GM18870 (cell line): Measurements from ENCODE around the gene CRISP1.
"Not testable (repeated sequence)": the region's sequence is repeated elsewhere in the genome, so short reads cannot be mapped to it uniquely, and the experiment has no call there.

ENCODE experiments used
- ATAC-seq: cut with Tn5 transposase; IDR thresholded peaks from one replicate; pipeline ENCODE4 v1.9.1; 2021; ENCODE audit warnings: moderate library complexity; ENCODE audit not compliant: unreplicated experiment

Gene CRISP1

GRCh38 chr6:49841424-49841823 is 24.9 kb downstream of the CRISP1 start:
- no peak for ATAC-seq

- no peak for ATAC-seq
These were observed 26.4 kb downstream of the CRISP1 start for GRCh38 chr6:49839957-49840356.

GRCh38 chr6:49839162-49839561 is 27.2 kb downstream of the CRISP1 start:
- ATAC-seq, result no peak

GRCh38 chr6:49835140-49835539 is 31.2 kb downstream of the CRISP1 start:
- no peak for ATAC-seq

- no peak for ATAC-seq
These were observed 32.9 kb downstream of the CRISP1 start for GRCh38 chr6:49833386-49833785.

- ATAC-seq, result peak; percentile 99
These were observed 39.5 kb downstream of the CRISP1 start for GRCh38 chr6:49826743-49827406.

GRCh38 chr6:49815166-49815565 is 51.2 kb downstream of the CRISP1 start:
- no peak for ATAC-seq

- no peak for ATAC-seq
These were observed 53.1 kb downstream of the CRISP1 start for GRCh38 chr6:49813248-49813647.

- ATAC-seq, result no peak
These were observed 60.2 kb downstream of the CRISP1 start for GRCh38 chr6:49806145-49806544.

- no peak for ATAC-seq
These were observed 61.1 kb downstream of the CRISP1 start for GRCh38 chr6:49805246-49805645.

- no peak for ATAC-seq
These were observed 64.8 kb downstream of the CRISP1 start for GRCh38 chr6:49801525-49801924.

- ATAC-seq, result no peak
These were observed 67.2 kb downstream of the CRISP1 start for GRCh38 chr6:49799090-49799489.

GRCh38 chr6:49796842-49797455 is 69.4 kb downstream of the CRISP1 start:
- ATAC-seq, result not testable (repeated sequence)

GRCh38 chr6:49790341-49790740 is 76.0 kb downstream of the CRISP1 start:
- ATAC-seq, result no peak

- no peak for ATAC-seq
These were observed 79.2 kb downstream of the CRISP1 start, which contains the start of gene PGK2 for GRCh38 chr6:49787176-49787575. Gene PGK2, minus strand, starts transcription at chr6:49787285. Its CDS starts 98 bp downstream, at chr6:49787187.

- no peak for ATAC-seq
These were observed 82.1 kb downstream of the CRISP1 start for GRCh38 chr6:49784272-49784671.
